Measurements from ENCODE around the gene PUM2. TPM values are rescaled to one million over a fixed set of nuclear protein-coding genes. Genes with fewer than 3 reads are reported as not detected.
"Not testable (repeated sequence)": the region's sequence is repeated elsewhere in the genome, so short reads cannot be mapped to it uniquely, and the experiment has no call there.

The PUM2 gene
- total RNA-seq, 3 donors from 2014 or later, result 93.5 to 155 (median 115) TPM

GRCh38 chr2:20282916-20283592 is 67.6 kb downstream of the PUM2 start:
- ATAC-seq (no peak), DNase-seq (peak in 1 of 3 donors; percentile 27)
- TF ChIP-seq CTCF (IDR thresholded peaks at IDR 0.05), result no peak
- Histone ChIP-seq H3K4me1 (ENCODE audit: low read depth) (no peaks in the 10 kb centered on the region), H3K4me3 (no peak overlapping the region), H3K36me3 (ENCODE audit: low read depth) (peaks cover 5% of the 10 kb centered on the region), H3K9me3 (no peaks in the 10 kb centered on the region)
- intact Hi-C loops (cut with DNase I, micrococcal nuclease), result no loop called here

GRCh38 chr2:20281876-20282275 is 68.8 kb downstream of the PUM2 start:
- no peaks in the 10 kb centered on the region for H3K4me1 ChIP-seq (ENCODE audit: low read depth)
- no peak for TF ChIP-seq CTCF (IDR thresholded peaks at IDR 0.05)
- no peak for ATAC-seq
- H3K36me3 ChIP-seq (ENCODE audit: low read depth), result peaks cover 5% of the 10 kb centered on the region
- no peak overlapping the region for H3K4me3 ChIP-seq
- intact Hi-C loops (cut with DNase I, micrococcal nuclease), result no loop called here
- no peaks in the 10 kb centered on the region for H3K9me3 ChIP-seq
- DNase-seq, result no peak

GRCh38 chr2:20273042-20273441 is 77.6 kb downstream of the PUM2 start:
- no peaks in the 10 kb centered on the region for H3K4me1 ChIP-seq (ENCODE audit: low read depth)
- TF ChIP-seq CTCF (IDR thresholded peaks at IDR 0.05), result no peak
- no peaks in the 10 kb centered on the region for H3K36me3 ChIP-seq (ENCODE audit: low read depth)
- intact Hi-C loops (cut with DNase I, micrococcal nuclease), result no loop called here
- ATAC-seq, result no peak
- no peak overlapping the region for H3K4me3 ChIP-seq
- DNase-seq, result no peak
- H3K9me3 ChIP-seq, result no peaks in the 10 kb centered on the region

GRCh38 chr2:20268317-20268716 is 82.3 kb downstream of the PUM2 start:
- DNase-seq; H3K36me3 ChIP-seq (ENCODE audit: low read depth); intact Hi-C loops (cut with DNase I, micrococcal nuclease); ATAC-seq; H3K4me3 ChIP-seq; H3K9me3 ChIP-seq; H3K4me1 ChIP-seq (ENCODE audit: low read depth): not testable (repeated sequence)

- no peak for DNase-seq
- ATAC-seq, result no peak
- Histone ChIP-seq H3K36me3 (ENCODE audit: low read depth) (no peaks in the 10 kb centered on the region), H3K4me1 (ENCODE audit: low read depth) (no peaks in the 10 kb centered on the region), H3K4me3 (no peak overlapping the region), H3K9me3 (no peaks in the 10 kb centered on the region)
- intact Hi-C loops (cut with DNase I, micrococcal nuclease), result no loop called here
- TF ChIP-seq CTCF (IDR thresholded peaks at IDR 0.05), result no peak
These were observed 83.1 kb downstream of the PUM2 start for GRCh38 chr2:20267529-20267928.

GRCh38 chr2:20264629-20265028 is 86.0 kb downstream of the PUM2 start:
- TF ChIP-seq CTCF (IDR thresholded peaks at IDR 0.05), result no peak
- DNase-seq (no peak), ATAC-seq (peak; percentile 74)
- intact Hi-C loops (cut with DNase I, micrococcal nuclease), result no loop called here
- Histone ChIP-seq H3K36me3 (ENCODE audit: low read depth) (no peaks in the 10 kb centered on the region), H3K9me3 (no peaks in the 10 kb centered on the region), H3K4me1 (ENCODE audit: low read depth) (no peaks in the 10 kb centered on the region), H3K4me3 (no peak overlapping the region)
